Raji (cell line): ENCODE measurements around the gene PHYH.
A peak's percentile ranks its signal among the peaks of the same experiment; 100 is the strongest.

Experiments
- POLR2A ChIP-seq: IDR thresholded peaks from 2 replicates; pipeline ENCODE4 v1.6.1; 2011; ENCODE audit warnings: low read depth, low read length, control low read depth; ENCODE audit not compliant: insufficient read depth

The PHYH gene

DNA sequence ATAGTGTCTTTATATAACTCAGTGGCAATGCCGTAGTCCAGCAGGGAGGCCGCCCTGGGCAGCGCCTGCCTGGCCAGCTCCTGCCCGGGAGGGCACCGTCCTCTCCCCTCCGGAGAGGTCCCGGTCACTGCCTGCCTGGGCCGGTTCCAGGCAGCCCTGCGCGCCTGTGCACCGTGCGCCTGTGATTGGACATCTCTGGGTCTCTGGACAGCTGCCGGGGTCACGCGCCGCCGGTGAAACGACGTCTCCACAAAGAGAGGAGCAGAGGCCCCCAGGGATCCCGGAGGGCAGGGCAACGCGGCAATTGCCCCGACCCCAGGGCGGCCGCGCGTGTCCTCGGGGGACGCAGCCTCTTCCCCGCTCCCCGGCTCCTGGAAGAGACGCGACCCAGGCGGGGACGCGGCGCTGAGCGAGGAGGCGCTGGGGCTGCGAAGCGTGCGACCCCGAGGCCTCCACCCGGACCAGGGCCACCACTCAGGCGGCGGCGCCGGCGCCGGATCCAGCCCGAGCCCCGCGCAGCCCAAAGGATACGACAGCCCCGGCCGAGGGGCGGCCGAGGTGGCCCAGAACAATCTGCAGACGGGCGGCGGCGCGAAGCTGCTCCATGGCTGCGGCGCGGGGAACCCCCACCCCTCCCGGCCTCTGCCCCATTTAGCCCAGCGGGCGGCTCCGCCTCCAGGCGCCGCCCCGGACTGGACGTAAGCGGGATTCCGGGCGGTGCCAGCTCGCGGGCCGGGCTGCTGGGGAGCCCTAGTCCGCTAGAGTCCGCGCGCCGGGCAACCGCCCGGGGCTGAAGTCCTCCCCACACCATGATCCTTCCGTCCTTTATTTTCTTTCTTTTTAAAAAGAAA is at the start of gene PHYH:
TSS of gene PHYH (minus strand) at position 628 of the 851 bp plus-strand sequence. CDS start at position 606, 22 bp downstream.
- no peak for TF ChIP-seq POLR2A

DNA sequence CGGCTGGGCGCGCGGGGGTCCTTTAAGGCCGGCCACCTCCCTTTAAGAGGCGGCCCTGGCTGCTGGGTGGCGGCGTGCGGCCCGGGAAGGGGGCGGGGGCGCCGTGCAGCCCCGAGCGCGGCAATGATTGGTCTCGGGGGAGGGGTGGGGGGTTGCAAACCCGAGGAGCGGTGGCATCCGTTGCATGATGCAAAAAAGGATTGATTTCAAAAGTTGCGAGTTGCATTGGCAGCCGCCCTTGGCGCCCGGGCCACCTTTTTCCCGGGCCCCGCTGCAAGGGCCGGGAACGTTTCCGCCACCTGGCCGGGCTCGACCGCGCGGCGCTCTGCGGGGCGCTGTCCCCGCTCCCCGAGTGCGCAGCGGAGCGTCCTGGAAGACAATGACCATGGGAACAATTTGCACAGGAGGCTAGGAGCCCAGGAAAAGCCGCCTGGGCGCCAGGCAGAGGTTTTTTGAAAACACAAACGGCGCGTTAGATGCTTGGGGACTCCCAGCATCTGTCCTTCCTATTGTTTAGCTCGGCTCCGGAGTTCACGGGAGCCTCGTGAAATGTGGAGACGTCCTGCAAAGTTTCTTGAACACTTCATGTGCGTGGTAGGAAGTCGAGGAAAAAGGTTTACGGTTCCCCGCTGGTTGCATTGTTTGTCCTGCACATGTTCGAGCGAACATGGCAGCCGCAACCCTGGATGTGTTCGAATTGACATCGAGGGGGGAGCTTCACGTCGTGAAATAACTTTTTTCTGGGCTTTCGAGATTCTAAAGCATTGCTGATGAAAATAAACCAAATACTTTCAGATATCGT is 48.6 kb upstream of the PHYH start, which contains the start of gene SEPHS1:
TSS of gene SEPHS1 (minus strand) at position 78 of the 802 bp plus-strand sequence. CDS start 3,343 bp downstream, outside the sequence.
- TF ChIP-seq POLR2A = peak; percentile 65; the same call in 1 of the 2 replicates

DNA sequence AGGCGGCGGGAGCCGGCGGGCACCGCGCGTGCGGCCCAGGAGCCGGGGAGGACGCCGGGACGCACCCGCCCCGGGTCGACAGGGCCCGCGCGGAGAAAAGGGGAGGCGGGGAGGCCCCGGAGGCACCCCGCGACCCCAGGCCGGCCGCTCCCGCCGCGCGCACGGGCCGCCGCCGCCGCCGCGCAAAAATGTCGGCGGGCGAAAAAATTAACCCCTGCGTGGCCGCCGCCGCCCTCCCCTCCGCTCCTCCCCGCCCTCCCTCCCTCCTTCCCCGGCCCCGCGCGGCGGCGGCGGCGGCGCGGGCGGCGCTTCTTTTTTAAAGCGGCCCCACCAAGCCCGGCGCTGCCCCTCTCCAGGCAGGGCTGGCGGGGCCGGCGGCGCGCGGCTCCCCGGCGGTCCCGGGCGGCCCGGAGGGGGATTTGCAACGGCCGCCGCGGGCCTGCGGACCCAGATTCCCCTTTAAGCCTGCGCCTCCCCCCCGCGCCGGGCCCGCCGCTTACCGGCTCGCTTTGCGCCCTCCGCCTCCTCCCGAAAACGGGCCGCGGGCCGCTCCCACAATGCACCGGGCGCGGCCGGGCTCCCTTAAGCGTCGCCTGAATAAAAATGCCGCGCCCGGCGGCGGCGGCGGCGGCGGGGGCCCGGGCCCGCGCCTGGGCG is 47.8 kb upstream of the PHYH start:
- no peak for TF ChIP-seq POLR2A

DNA sequence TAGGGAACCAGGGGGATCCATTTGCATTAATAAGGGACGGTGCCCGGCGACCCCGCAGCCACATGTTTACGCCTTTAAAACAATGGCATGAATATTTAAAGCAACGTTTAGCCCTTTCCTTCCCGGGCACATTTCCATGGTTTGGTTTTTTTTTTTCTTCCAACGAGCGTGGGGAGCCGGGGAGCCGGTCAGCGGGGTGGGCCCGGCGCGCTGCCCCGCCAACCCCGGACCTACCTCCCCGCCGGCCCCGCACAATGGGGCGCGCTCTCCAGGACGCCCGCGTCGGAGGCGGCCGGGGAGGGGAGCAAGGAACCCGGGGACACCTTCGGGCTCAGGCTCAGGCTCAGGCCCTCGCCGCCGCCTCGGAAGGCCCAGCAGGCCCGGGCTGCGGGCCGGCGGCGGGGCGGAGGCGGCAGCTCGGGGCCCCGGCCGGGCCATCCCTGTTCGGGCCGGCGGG is 47.2 kb upstream of the PHYH start:
- no peak for TF ChIP-seq POLR2A

DNA sequence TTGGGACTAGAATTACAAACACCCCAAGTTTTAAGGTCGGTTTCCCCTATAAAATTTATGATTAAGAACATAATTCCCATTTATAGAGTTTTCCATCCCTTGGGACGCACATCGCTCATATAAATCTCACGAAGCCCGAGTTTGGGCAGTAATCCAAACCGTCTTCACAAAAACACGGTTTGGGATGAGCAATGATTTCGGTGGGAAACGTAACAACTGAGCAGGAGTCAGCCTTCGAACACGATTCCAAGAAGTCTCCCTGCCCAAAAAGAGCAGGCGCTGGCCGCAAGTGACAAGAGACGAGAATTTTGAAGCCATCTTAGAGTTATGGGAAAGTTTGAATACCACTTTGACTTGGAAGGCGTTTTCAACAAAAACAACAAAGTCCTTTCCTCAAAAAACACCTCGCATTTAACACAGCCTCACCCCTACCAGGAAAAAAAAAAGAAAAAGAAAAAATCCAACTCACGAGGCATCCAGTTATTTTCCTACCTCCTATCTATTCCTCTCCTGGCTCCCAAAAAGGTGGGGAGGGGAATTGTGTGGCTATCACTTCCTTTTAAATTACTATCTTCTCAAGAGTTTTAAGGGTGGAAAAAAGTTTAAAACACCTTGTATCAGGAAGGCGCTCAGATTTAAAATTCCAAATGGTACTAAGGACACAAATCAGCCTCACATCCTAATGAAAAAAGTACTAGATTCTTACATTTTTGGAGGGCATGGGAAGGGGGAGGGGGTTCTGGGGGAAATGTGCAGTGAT is 46.6 kb upstream of the PHYH start:
- no peak for TF ChIP-seq POLR2A

DNA sequence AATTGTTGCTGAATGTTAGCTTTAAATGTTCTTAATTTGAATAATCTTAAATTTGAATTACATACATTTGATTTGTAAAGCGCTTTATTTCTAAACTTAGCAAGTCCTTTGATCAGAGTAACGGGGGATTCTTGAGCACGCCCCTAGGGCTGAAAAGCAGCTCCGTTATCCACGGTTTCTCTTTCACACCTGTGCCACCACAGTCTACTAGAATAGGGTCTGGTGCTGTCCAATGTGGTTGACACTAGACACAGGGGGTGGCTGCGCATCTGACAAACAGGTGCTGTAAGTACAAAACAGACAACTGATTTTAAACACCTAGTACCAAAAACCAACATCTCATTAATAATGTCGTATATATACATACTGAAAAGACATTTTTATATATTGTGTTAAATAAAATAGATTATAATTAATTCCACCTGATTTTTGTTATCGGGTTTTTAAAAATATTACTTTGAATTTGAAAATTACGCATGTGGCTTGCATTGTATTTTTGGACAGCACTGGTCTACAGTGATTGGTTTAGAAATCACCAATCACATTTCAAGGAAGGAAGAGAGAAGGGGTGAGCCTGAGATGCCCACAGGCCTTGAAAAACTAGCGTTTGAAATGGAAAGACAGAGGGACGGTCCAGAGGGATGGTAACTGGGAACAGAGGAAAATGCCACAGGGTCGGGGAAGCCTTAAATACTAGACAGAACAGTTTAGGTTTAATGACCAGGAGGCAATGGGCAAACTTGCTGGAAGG is 40.9 kb upstream of the PHYH start:
- peak; percentile 62 for TF ChIP-seq POLR2A

DNA sequence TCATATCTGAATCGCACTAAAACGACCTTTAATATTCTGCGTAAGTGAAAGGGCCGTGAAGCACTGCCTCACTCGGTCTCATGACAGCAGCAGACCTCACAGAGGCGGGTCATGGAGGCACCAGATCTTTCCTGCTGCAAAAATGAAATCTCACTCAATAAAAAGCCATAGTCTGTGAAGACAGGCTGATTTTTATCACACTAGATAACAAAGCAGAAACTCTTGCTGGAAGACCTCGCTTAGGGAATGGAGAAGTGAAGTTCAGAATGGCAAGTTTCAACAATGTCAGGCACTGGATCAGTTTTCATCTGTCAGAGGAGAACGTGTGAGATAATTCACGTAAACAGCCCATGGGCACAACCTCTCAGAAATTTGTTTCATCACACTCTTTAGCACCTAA is 40.2 kb upstream of the PHYH start:
- TF ChIP-seq POLR2A = no peak

DNA sequence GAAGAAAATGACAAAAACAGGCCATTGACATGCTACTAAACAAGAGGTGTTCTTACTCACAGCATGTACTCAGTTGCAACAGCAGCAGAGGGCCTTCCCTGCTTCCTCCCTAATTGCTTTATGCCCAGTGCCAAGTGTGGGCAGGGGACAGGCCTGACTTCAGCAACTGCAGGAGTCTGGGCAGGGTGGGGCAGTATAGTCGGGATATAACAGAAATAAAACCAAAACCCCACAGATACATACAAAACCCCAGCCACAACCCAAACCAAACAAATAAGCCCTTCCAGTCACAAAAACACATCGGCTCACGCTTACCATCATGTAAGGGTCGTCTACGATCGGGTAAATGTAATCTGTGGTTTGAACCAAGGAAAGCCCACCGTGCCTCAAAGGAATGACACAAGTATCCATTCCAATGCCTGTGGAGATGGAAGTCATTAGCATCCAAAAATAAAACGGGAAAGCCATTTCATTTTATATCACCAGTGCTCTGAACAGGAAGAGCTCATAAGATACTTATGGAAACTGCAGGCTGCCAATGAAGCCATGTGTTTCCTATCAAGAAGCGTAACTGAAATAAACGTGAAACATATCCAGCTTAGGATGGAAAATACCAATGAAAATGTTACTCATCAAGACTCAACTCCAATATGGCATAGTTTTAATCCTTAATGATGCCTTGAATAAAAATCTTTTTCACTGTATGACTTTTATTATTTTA is 38.7 kb upstream of the PHYH start:
- no peak for TF ChIP-seq POLR2A

DNA sequence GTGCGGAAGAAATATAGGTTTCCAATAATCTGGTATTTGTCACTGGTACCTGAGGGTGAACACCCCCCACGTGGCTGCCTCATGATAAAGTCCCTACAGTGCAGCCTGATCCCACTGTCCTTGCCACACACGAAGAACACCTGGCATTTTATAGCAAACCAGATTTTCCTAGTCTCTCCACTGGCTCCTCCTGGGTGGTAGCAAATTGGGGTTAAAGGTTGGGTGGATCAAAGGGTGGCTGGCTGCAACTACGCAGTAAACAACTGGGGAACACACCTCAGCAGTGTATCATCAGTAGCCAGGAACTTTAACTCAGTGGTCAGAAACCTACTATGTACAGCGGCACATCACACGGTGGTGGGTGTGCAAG is 37.9 kb upstream of the PHYH start:
- no peak for TF ChIP-seq POLR2A

DNA sequence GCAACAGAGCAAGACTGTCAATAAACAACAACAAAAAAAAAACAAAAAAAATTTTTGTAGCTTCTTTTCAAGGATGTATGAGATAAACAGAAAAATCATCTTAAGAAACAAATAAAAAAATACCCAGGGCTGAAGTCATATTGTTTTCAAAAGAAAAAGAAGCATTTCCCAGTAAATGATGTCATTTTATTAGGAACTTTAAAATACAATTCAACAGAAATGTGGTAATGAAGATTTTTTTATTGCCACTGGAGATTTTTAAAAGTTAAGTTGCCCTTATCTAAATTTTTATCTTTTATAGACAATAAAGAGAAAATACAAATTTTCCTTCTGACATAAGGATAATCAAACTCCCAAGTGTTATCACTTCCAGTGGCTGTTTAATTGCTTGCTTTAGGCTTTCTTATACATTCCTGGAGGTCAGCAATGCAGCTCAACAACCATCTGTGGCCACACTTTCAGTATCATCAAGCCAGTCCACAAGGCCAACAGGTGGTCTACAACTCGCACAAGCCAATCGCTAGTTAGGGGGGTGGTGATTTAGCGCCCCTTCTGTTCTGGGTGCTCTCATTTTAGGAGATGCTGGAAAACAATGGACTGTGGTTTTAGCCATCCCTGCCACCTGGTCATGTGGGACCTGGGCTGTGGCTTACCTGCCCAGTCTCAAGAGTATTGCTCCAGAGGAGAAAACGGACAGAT is 37.4 kb upstream of the PHYH start:
- TF ChIP-seq POLR2A = no peak

DNA sequence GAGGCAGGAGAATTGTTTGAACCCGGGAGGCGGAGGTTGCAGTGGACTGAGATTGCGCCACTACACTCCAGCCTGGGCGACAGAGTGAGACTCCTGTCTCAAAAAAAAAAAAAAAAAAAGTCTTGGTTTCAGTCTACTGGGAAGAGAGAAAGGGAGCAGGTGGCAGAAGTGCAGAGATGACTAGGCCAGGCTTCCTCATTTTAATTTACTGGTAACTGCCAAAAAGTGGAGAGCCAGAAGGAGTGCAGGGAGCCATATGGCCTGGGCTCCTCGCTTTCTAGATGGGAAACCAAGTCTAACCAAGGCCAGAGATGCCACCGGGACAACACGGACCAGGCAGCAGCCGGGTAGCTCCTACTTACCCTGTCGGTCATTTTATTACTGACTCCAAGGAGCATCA is 36.0 kb upstream of the PHYH start:
- no peak for TF ChIP-seq POLR2A

DNA sequence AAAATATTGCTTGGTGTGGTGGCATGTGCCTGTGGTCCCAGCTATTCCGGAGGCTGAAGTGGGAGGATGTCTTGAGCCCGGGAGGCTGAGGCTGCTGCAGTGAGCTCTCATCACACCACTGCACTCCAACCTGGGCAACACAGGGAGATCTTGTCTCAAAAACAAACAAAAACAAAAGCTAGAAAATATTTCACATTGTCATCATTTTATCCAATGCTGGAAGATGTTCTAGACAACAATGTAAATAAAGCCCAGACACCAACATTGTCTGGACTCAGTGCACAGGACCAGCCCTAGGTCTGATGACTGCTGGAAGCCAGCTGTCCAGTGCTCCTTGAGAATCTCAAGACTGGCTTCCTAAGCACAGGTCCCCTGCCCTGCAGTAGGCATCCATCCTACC is 34.7 kb upstream of the PHYH start:
- no peak for TF ChIP-seq POLR2A

DNA sequence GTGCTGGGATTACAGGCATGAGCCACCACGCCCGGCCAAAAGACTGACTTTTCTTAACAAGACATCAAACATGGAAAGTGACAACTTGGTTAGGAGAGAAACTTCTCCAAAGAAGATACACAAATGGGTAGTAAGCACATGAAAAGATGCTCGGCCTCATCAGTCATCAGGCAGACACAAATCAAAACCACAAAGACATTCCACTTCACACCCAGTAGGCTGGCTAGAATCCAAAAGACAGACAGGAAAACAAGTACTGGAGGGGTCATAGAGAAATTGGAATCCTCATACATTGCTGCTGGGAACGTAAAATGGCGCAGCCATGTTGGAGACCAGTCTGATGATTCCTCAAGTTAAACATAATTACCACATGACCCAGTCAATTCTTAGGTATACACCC is 31.8 kb upstream of the PHYH start:
- no peak for TF ChIP-seq POLR2A
